Kidney (tissue), 14 donors: ENCODE measurements around the gene TRMT1. TPM values are rescaled to one million over a fixed set of nuclear protein-coding genes. Genes with fewer than 3 reads are reported as not detected.

Experiments used
- DNase-seq, 5 donors: peaks; one replicate each; pipeline ENCODE4 v3.0.0-alpha.2; 2013 to 2020
- FAIRE-seq: peaks from 2 replicates; lab custom pipeline; 2012; peaks lifted over from hg19 to GRCh38; lab: Jason Lieb, UNC
- H3K27ac ChIP-seq, 2 donors: one replicate each; pipeline ENCODE4 v1.7.0; 2013; ENCODE audit warnings: low read depth in 2 of 2, low read length in 2 of 2, inconsistent platforms in 1 of 2
- H3K27me3 ChIP-seq: one replicate; pipeline ENCODE4 v1.7.1; 2013; ENCODE audit warnings: low read length, inconsistent platforms; ENCODE audit not compliant: control insufficient read depth, insufficient read depth
- H3K36me3 ChIP-seq, 3 donors: one replicate each; pipeline versions ENCODE4 v1.7.0 to v1.7.1; 2013; ENCODE audit warnings: low read length in 3 of 3, control low read depth in 1 of 3, inconsistent platforms in 1 of 3; ENCODE audit not compliant: insufficient read depth in 3 of 3, control insufficient read depth in 2 of 3
- H3K4me1 ChIP-seq, 3 donors: one replicate each; pipeline versions ENCODE4 v1.7.0 to v1.7.1; 2013; ENCODE audit warnings: low read length in 3 of 3, inconsistent platforms in 1 of 3, low read depth in 1 of 3; ENCODE audit not compliant: control insufficient read depth in 2 of 3, insufficient read depth in 2 of 3
- H3K4me3 ChIP-seq, 3 donors: one replicate each; pipeline versions ENCODE4 v1.7.0 to v1.8.1; 2013; ENCODE audit warnings: low read length in 3 of 3, control low read depth in 1 of 3, inconsistent platforms in 1 of 3
- H3K9ac ChIP-seq, 3 donors: one replicate each; pipeline versions ENCODE4 v1.7.0 to v1.7.1; 2013; ENCODE audit warnings: low read length in 3 of 3, control low read depth in 1 of 3, inconsistent platforms in 1 of 3
- H3K9me3 ChIP-seq, 3 donors: one replicate each; pipeline versions ENCODE4 v1.7.0 to v1.7.1; 2013; ENCODE audit warnings: low read length in 3 of 3, control low read depth in 1 of 3, inconsistent platforms in 1 of 3; ENCODE audit not compliant: control insufficient read depth in 2 of 3, insufficient read depth in 1 of 3
- CTCF ChIP-seq: IDR thresholded peaks from 3 replicates; pipeline ENCODE4 v1.5.1; 2012; ENCODE audit warnings: mild to moderate bottlenecking, moderate library complexity, borderline replicate concordance; ENCODE audit not compliant: insufficient read depth; ENCODE audit errors: extremely low read depth
- intact Hi-C: fragments of 100-400 bp; cut with DNase I; formaldehyde crosslinking; loops from one replicate; pipeline ENCODE4 v1.11.1; 2022
- polyA plus RNA-seq: library from polyadenylated mRNA; stranded (reverse); fragments of 350-450 nt; fragmentation: Illumina TruSeq; extraction: RNeasy Lipid Tissue Mini Kit (QIAGEN cat#74804); gene quantifications from one replicate; pipeline ENCODE4 v1.2.3, GENCODE V29; 2014; ENCODE audit warnings: low read depth, low replicate concordance; ENCODE audit not compliant: insufficient read depth
- total RNA-seq: library from RNA; stranded (reverse); fragmentation: NEBNext Ultra II Directional; extraction: Animal tissue kit (Norgen Biotek cat#: 25700); gene quantifications from one replicate; pipeline ENCODE4 v1.2.1, GENCODE V29; 2021
- donor health status: control.
- donor health status: control.
- donor health status: control.
- donor health status: control.
- donor health status: control.
- donor health status: DM: yes; HTN: yes; CAD: no.
- donor health status: Normal renal cell carcinoma (clear cell type).

TRMT1 gene
- total and polyA plus RNA-seq, 2 donors from 2014 or later, result 22.7 to 40.0 TPM

GRCh38 chr19:13120031-13120430, 3.5 kb upstream of the TRMT1 start:
- H3K27me3 ChIP-seq, result no peaks in the 10 kb centered on the region
- no peaks in the 10 kb centered on the region for H3K36me3 ChIP-seq
- no peak overlapping the region for H3K27ac ChIP-seq
- intact Hi-C loops, result no loop called here
- no peak for TF ChIP-seq CTCF
- H3K4me3 ChIP-seq, result no peak overlapping the region
- H3K9me3 ChIP-seq, result no peaks in the 10 kb centered on the region
- FAIRE-seq, result no peak
- no peak for DNase-seq
- peak overlapping the region in 1 of 3 donors; percentile 59 for H3K9ac ChIP-seq
- H3K4me1 ChIP-seq, result peaks cover 2 to 34% (median 14%) of the 10 kb centered on the region in 3 donors

GRCh38 chr19:13119627-13120026, 3.1 kb upstream of the TRMT1 start:
- peak overlapping the region in 1 of 3 donors; percentile 59 for H3K9ac ChIP-seq
- H3K36me3 ChIP-seq, result no peaks in the 10 kb centered on the region
- peaks cover 2 to 34% (median 14%) of the 10 kb centered on the region in 3 donors for H3K4me1 ChIP-seq
- no peaks in the 10 kb centered on the region for H3K9me3 ChIP-seq
- FAIRE-seq, result no peak
- no peaks in the 10 kb centered on the region for H3K27me3 ChIP-seq
- intact Hi-C loops, result no loop called here
- no peak overlapping the region for H3K27ac ChIP-seq
- DNase-seq, result no peak
- TF ChIP-seq CTCF, result no peak
- H3K4me3 ChIP-seq, result peak overlapping the region in 2 of 3 donors; percentile 16 to 64

- peak; percentile 90 to 96 (median 90) for DNase-seq
- no peak for TF ChIP-seq CTCF
- peak overlapping the region in 1 of 2 donors; percentile 23 for H3K27ac ChIP-seq
- no peaks in the 10 kb centered on the region for H3K9me3 ChIP-seq
- H3K4me1 ChIP-seq, result peaks cover 2 to 34% (median 14%) of the 10 kb centered on the region in 3 donors
- FAIRE-seq, result no peak
- H3K36me3 ChIP-seq, result no peaks in the 10 kb centered on the region
- H3K4me3 ChIP-seq, result peak overlapping the region; percentile 53 to 64 (median 53)
- H3K27me3 ChIP-seq, result no peaks in the 10 kb centered on the region
- intact Hi-C loops, result no loop called here
- H3K9ac ChIP-seq, result peak overlapping the region in 2 of 3 donors; percentile 22 to 59
These were observed 2.1 kb upstream of the TRMT1 start for GRCh38 chr19:13118424-13119193.
